22Rv1 (cell line): ENCODE data around the gene CKAP5.

Experiments
- CTCF ChIP-seq: fragments of 450-650 bp; IDR thresholded peaks from 2 replicates; pipeline ENCODE4 v1.5.1; 2017; ENCODE audit warnings: mild to moderate bottlenecking
- ZFX ChIP-seq: fragments of 450-650 bp; IDR thresholded peaks from 2 replicates; pipeline ENCODE4 v1.6.1; 2017; ENCODE audit warnings: antibody characterized with exemption, borderline replicate concordance

- TF ChIP-seq CTCF = no peak
- TF ChIP-seq ZFX = no peak
Observed at GRCh38 chr11:46736146-46736545, 109.9 kb downstream of the CKAP5 start.
